Left lung (tissue), 10 donors: ENCODE data around the gene GVQW3. TPM values are rescaled to one million over a fixed set of nuclear protein-coding genes. Genes with fewer than 3 reads are reported as not detected.

ENCODE experiments used
- ATAC-seq: fragments of 200-7000 bp; cut with Tn5 transposase; one replicate; pipeline ENCODE4 v1.9.1; 2020; ENCODE audit warnings: moderate library complexity
- DNase-seq, 4 donors: peaks; one replicate each; pipeline ENCODE4 v3.0.0-alpha.2; 2013 to 2020
- H3K27ac ChIP-seq, 2 donors: fragments of 200-600 bp; sonication (generic) in 1 of 2; one replicate each; pipeline versions ENCODE4 v1.5.0 to v1.8.0; 2020 to 2021
- H3K27me3 ChIP-seq, 2 donors: fragments of 200-600 bp; sonication (generic) in 1 of 2; one replicate each; pipeline versions ENCODE4 v1.5.0 to v1.8.0; 2020 to 2021
- H3K36me3 ChIP-seq, 2 donors: fragments of 200-600 bp; sonication (generic) in 1 of 2; one replicate each; pipeline versions ENCODE4 v1.5.0 to v1.8.0; 2020 to 2021
- H3K4me1 ChIP-seq, 2 donors: fragments of 200-600 bp; one replicate each; pipeline ENCODE4 v1.8.0; 2021
- H3K4me3 ChIP-seq, 2 donors: fragments of 200-600 bp; sonication (generic) in 1 of 2; one replicate each; pipeline versions ENCODE4 v1.5.0 to v1.8.0; 2020 to 2021; ENCODE audit warnings: mild to moderate bottlenecking in 1 of 2
- H3K9me3 ChIP-seq, 2 donors: fragments of 200-600 bp; sonication (generic) in 1 of 2; one replicate each; pipeline versions ENCODE4 v1.5.0 to v1.8.0; 2020 to 2021
- CTCF ChIP-seq, 2 donors: fragments of 200-600 bp; sonication (generic) in 1 of 2; IDR thresholded peaks; one replicate each; pipeline versions ENCODE4 v1.5.0 to v1.8.0; 2021; ENCODE audit warnings: antibody characterized with exemption in 2 of 2
- intact Hi-C, 2 donors: fragments of 100-400 bp; cut with DNase I; formaldehyde crosslinking; loops; one replicate each; pipeline versions ENCODE4 v1.11.2 to v1.14.2; 2022
- polyA plus RNA-seq, 6 donors: library from polyadenylated mRNA; unstranded; fragments of 120-200 nt; gene quantifications; one replicate each; pipeline ENCODE4 v1.2.1, GENCODE V29; 2013; ENCODE audit not compliant: insufficient read length in 6 of 6
- total RNA-seq, 2 donors: library from RNA; stranded (reverse); fragmentation: NEBNext Ultra II Directional; extraction: Animal tissue kit (Norgen Biotek cat#: 25700); gene quantifications; one replicate each; pipeline ENCODE4 v1.2.1, GENCODE V29; 2021
- donor health status: DM: no; HTN: yes; CAD: no.
- donor health status: DM: no; HTN: no; CAD: no.

The GVQW3 gene
- total and polyA plus RNA-seq, 8 donors, result 1.4 to 24.3 (median 21.3) TPM

- Histone ChIP-seq H3K27me3 (no peaks in the 10 kb centered on the region), H3K4me1 (peaks cover 10 to 25% of the 10 kb centered on the region in 2 donors), H3K27ac (peak overlapping the region; percentile 83 to 90), H3K4me3 (peak overlapping the region; percentile 98 to 99), H3K36me3 (peaks cover 0 to 20% of the 10 kb centered on the region in 2 donors), H3K9me3 (no peaks in the 10 kb centered on the region)
- peak; percentile 78 for ATAC-seq
- no peak for TF ChIP-seq CTCF (IDR thresholded peaks at IDR 0.05)
- peak; percentile 70 to 91 (median 86) for DNase-seq
- intact Hi-C loops, result loop anchor here in 1 of 2 donors (10.0 kb wide), 1 partner anchor 71 kb away; no protein-coding TSS in a partner anchor
Observed at GRCh38 chr11:76445121-76446084, 64.3 kb downstream of the GVQW3 start.

GRCh38 chr11:76448506-76448905 lies 67.4 kb downstream of the GVQW3 start:
- Histone ChIP-seq H3K27ac (no peak overlapping the region), H3K36me3 (peaks cover 0 to 41% of the 10 kb centered on the region in 2 donors), H3K4me1 (peaks cover 5 to 16% of the 10 kb centered on the region in 2 donors), H3K4me3 (no peak overlapping the region), H3K9me3 (no peaks in the 10 kb centered on the region), H3K27me3 (no peaks in the 10 kb centered on the region)
- no peak for DNase-seq
- intact Hi-C loops, result loop anchor here in 1 of 2 donors (10.0 kb wide), 1 partner anchor 74 kb away; no protein-coding TSS in a partner anchor
- TF ChIP-seq CTCF (IDR thresholded peaks at IDR 0.05), result no peak
- no peak for ATAC-seq

- H3K36me3 ChIP-seq, result peaks cover 0 to 51% of the 10 kb centered on the region in 2 donors
- intact Hi-C loops, result no loop called here
- ATAC-seq, result no peak
Observed at GRCh38 chr11:76453248-76453647, 72.1 kb downstream of the GVQW3 start.

GRCh38 chr11:76455331-76455730 lies 74.2 kb downstream of the GVQW3 start:
- Histone ChIP-seq H3K27ac (no peak overlapping the region), H3K4me3 (no peak overlapping the region), H3K36me3 (peaks cover 0 to 56% of the 10 kb centered on the region in 2 donors), H3K4me1 (no peaks in the 10 kb centered on the region), H3K27me3 (no peaks in the 10 kb centered on the region), H3K9me3 (no peaks in the 10 kb centered on the region)
- no peak for TF ChIP-seq CTCF (IDR thresholded peaks at IDR 0.05)
- DNase-seq, result peak in 1 of 4 donors; percentile 8
- no peak for ATAC-seq
- intact Hi-C loops, result no loop called here

More at GRCh38 chr11:76453248-76453647, 72.1 kb downstream of the GVQW3 start:
- no peak for DNase-seq
- H3K9me3 ChIP-seq, result no peaks in the 10 kb centered on the region
- no peak overlapping the region for H3K27ac ChIP-seq
- no peak overlapping the region for H3K4me3 ChIP-seq
- no peaks in the 10 kb centered on the region for H3K4me1 ChIP-seq
- no peak for TF ChIP-seq CTCF (IDR thresholded peaks at IDR 0.05)
- no peaks in the 10 kb centered on the region for H3K27me3 ChIP-seq

GRCh38 chr11:76455931-76456330 lies 74.8 kb downstream of the GVQW3 start:
- Histone ChIP-seq H3K4me1 (peaks cover 0 to 3% of the 10 kb centered on the region in 2 donors), H3K9me3 (no peaks in the 10 kb centered on the region), H3K27ac (no peak overlapping the region), H3K27me3 (no peaks in the 10 kb centered on the region), H3K4me3 (no peak overlapping the region), H3K36me3 (peaks cover 0 to 58% of the 10 kb centered on the region in 2 donors)
- TF ChIP-seq CTCF (IDR thresholded peaks at IDR 0.05), result no peak
- intact Hi-C loops, result no loop called here
- DNase-seq (no peak), ATAC-seq (no peak)
